ENCODE data around the gene PDCD10. TPM values are rescaled to one million over a fixed set of nuclear protein-coding genes. Genes with fewer than 3 reads are reported as not detected.
A peak's percentile ranks its signal among the peaks of the same experiment; 100 is the strongest.

The PDCD10 gene
- total and polyA plus RNA-seq, 2 donors (not counting 3 experiments of a cell fraction or from before 2014, with no cell fraction given), result 21.3 to 47.8 TPM

- no peaks in the 10 kb centered on the region for H3K4me1 ChIP-seq (ENCODE audit: control insufficient read depth, extremely low read depth, insufficient read depth, low read length)
- peak; percentile 47 for DNase-seq (ENCODE audit: low read depth, low spot score)
- no peaks in the 10 kb centered on the region for H3K9me3 ChIP-seq (replicated peaks; ENCODE audit: control insufficient read depth, insufficient read depth, low read length)
- TF ChIP-seq EZH2 (IDR thresholded peaks at IDR 0.05; ENCODE audit: borderline replicate concordance, low read depth, low read length, severe bottlenecking) (no peak), CTCF (IDR thresholded peaks at IDR 0.05; ENCODE audit: extremely low read depth in 1 of 2, insufficient read depth in 1 of 2, low read depth in 1 of 2, low read length in 2 of 2) (peak; percentile 26 to 52)
- no TSS peak for BruUV-seq (replicated peaks)
- no peak overlapping the region for H2AFZ ChIP-seq (ENCODE audit: low read depth, low read length)
- no peak overlapping the region for H3K4me2 ChIP-seq (ENCODE audit: insufficient read depth, low read length)
- intact Hi-C loops (cut with micrococcal nuclease) (loop anchor here (1.0 kb wide), 1 partner anchor 361 kb away; the partner anchor contains the start of gene ZBBX), dilution Hi-C loops (cut with MboI; ENCODE audit: extremely low pct_ligation_motif_present, low sequenced_read_pairs) (no loop called here)
- ChIA-PET POLR2A (no interaction called here), CTCF (interaction anchor here (0.9 to 1.8 kb wide), 18 partner anchors 8 to 1886 kb away, joined by 3 to 46 read pairs (median 4); partner anchors contain the start of gene ZBBX)
- H3K9me1 ChIP-seq (replicated peaks; ENCODE audit: control insufficient read depth, extremely low read depth, insufficient read depth, low read length), result no peaks in the 10 kb centered on the region
- H3K27me3 ChIP-seq (ENCODE audit: control insufficient read depth in 2 of 2, insufficient read depth in 2 of 2, low read length in 2 of 2), result peaks cover 0 to 9% of the 10 kb centered on the region in 2 experiments
- no peaks in the 10 kb centered on the region for H3K36me3 ChIP-seq (ENCODE audit: control insufficient read depth in 2 of 2, extremely low read depth in 1 of 2, insufficient read depth in 2 of 2, low read length in 2 of 2)
- no peaks in the 10 kb centered on the region for H3K79me2 ChIP-seq (ENCODE audit: control insufficient read depth, insufficient read depth, low read length)
- peak; percentile 47 for FAIRE-seq
- H4K20me1 ChIP-seq (replicated peaks; ENCODE audit: control insufficient read depth, extremely low read depth, insufficient read depth, low read length), result no peaks in the 10 kb centered on the region
- H3K27ac ChIP-seq (ENCODE audit: insufficient read depth, low read depth, low read length), result no peak overlapping the region
- H3K4me3 ChIP-seq (replicated peaks in 1 of 3; ENCODE audit: insufficient read depth in 1 of 3, low read depth in 1 of 3, low read length in 3 of 3), result no peak overlapping the region
- H3K9ac ChIP-seq (replicated peaks; ENCODE audit: extremely low read depth, insufficient read depth, low read length), result no peak overlapping the region
Observed at GRCh38 chr3:167740961-167741587, 6.4 kb upstream of the PDCD10 start.

DNA sequence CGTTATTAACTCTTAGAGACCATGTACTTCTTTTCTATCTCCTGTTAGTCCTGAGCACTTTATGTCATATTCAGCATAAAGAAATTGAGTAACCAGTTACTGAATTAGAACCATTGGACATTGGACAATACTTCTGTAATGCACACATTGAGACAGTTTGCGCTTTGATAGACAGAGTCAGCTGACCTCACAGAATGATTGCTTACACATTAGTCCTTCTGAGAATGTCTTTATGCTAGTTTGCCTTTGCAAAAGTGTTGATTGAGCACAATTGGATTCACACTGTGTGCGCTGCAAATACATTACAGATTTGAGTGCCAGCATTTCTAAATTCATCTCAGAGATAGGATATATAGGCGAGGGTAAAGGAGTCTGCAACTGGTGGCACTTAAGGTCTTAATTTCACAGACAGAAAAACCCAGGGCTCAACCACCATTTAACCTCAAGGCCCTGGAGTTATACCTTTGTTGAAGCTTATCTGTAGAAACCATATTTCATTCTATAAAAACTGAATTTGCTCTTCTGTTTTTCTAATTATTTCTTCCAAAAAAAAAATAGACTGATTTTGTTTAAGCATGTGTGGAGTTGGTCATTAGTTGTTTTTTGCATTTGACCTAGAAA, 4.6 kb upstream of the PDCD10 start:
- TF ChIP-seq JUN (IDR thresholded peaks at IDR 0.05; ENCODE audit: borderline replicate concordance, insufficient read depth, insufficient read length, low read depth) (no peak), FOS (IDR thresholded peaks at IDR 0.05; ENCODE audit: borderline replicate concordance, insufficient read depth, low read length) (no peak), GATA2 (IDR thresholded peaks at IDR 0.05; ENCODE audit: insufficient read depth, insufficient read length, low read depth, low read length) (no peak), EZH2 (IDR thresholded peaks at IDR 0.05; ENCODE audit: borderline replicate concordance, low read depth, low read length, severe bottlenecking) (no peak), POLR2AphosphoS5 (IDR thresholded peaks at IDR 0.05; ENCODE audit: insufficient read depth, low read depth, low read length) (no peak), MAX (IDR thresholded peaks at IDR 0.05; ENCODE audit: insufficient read depth, insufficient read length) (no peak), POLR2A (IDR thresholded peaks at IDR 0.05; ENCODE audit: low read depth, low read length) (no peak), CTCF (IDR thresholded peaks at IDR 0.05; ENCODE audit: extremely low read depth in 1 of 2, insufficient read depth in 1 of 2, low read depth in 1 of 2, low read length in 2 of 2) (no peak), MYC (IDR thresholded peaks at IDR 0.05; ENCODE audit: low read depth, low read length) (no peak)
- intact Hi-C loops (cut with micrococcal nuclease) (loop anchor here (5.0 kb wide), 2 partner anchors 308 to 358 kb away; partner anchors contain the start of gene GOLIM4), dilution Hi-C loops (cut with MboI; ENCODE audit: extremely low pct_ligation_motif_present, low sequenced_read_pairs) (no loop called here)
- ChIA-PET CTCF (interaction anchor here (1.6 kb wide), 1 partner anchor 359 kb away, joined by 5 read pairs; the partner anchor contains the start of gene ZBBX), POLR2A (no interaction called here)
- no peak for FAIRE-seq
- no peak overlapping the region for H2AFZ ChIP-seq (ENCODE audit: low read depth, low read length)
- no peak overlapping the region for H3K4me3 ChIP-seq (replicated peaks in 1 of 3; ENCODE audit: insufficient read depth in 1 of 3, low read depth in 1 of 3, low read length in 3 of 3)
- no peak overlapping the region for H3K27ac ChIP-seq (ENCODE audit: insufficient read depth, low read depth, low read length)
- DNase-seq (ENCODE audit: low read depth, low spot score), result no peak
- no peaks in the 10 kb centered on the region for H3K9me3 ChIP-seq (replicated peaks; ENCODE audit: control insufficient read depth, insufficient read depth, low read length)
- no peak overlapping the region for H3K4me2 ChIP-seq (ENCODE audit: insufficient read depth, low read length)
- no peaks in the 10 kb centered on the region for H4K20me1 ChIP-seq (replicated peaks; ENCODE audit: control insufficient read depth, extremely low read depth, insufficient read depth, low read length)
- no peaks in the 10 kb centered on the region for H3K4me1 ChIP-seq (ENCODE audit: control insufficient read depth, extremely low read depth, insufficient read depth, low read length)
- H3K79me2 ChIP-seq (ENCODE audit: control insufficient read depth, insufficient read depth, low read length), result peaks cover 1% of the 10 kb centered on the region
- H3K27me3 ChIP-seq (ENCODE audit: control insufficient read depth in 2 of 2, insufficient read depth in 2 of 2, low read length in 2 of 2), result peaks cover 0 to 9% of the 10 kb centered on the region in 2 experiments
- H3K9me1 ChIP-seq (replicated peaks; ENCODE audit: control insufficient read depth, extremely low read depth, insufficient read depth, low read length), result no peaks in the 10 kb centered on the region
- H3K36me3 ChIP-seq (ENCODE audit: control insufficient read depth in 2 of 2, extremely low read depth in 1 of 2, insufficient read depth in 2 of 2, low read length in 2 of 2), result no peaks in the 10 kb centered on the region
- no peak overlapping the region for H3K9ac ChIP-seq (replicated peaks; ENCODE audit: extremely low read depth, insufficient read depth, low read length)
- no TSS peak for BruUV-seq (replicated peaks)

Data from endothelial cell of umbilical vein (primary cell).